Measurements from ENCODE around the gene ZNF554.

Gene ZNF554

DNA sequence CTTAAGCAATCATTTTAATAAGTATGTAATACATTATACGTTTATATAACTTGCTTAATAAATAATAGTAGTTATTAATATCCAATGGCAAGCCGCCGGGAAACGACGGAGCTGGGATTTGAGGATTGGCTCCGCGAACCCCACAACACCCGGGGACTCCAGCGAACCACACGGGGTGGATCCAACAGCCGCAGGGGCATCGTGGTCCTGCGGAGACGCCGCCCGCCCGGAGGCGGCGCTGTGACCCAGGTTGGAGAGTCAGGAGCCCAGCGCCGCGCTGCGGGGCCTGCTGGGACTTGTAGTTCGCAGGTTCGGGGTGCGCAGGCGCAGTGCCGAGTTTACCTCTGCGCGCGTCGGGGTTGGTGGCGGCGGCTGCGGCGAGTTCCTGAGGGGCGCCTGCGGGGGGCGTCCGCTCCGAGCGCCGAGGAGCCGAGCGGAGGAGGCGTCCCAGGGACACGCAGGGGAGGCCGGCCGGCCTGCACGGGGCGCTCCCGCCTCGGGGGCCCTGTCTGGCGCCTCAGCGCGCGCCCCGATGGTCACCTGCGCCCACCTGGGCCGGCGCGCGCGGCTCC lies at the start of gene ZNF554:
Gene ZNF554 (plus strand): TSS at position 329 of the 572 bp plus-strand sequence. CDS start 204 bp downstream, at position 533.
- peak; percentile 89 to 90 for DNase-seq

DNA sequence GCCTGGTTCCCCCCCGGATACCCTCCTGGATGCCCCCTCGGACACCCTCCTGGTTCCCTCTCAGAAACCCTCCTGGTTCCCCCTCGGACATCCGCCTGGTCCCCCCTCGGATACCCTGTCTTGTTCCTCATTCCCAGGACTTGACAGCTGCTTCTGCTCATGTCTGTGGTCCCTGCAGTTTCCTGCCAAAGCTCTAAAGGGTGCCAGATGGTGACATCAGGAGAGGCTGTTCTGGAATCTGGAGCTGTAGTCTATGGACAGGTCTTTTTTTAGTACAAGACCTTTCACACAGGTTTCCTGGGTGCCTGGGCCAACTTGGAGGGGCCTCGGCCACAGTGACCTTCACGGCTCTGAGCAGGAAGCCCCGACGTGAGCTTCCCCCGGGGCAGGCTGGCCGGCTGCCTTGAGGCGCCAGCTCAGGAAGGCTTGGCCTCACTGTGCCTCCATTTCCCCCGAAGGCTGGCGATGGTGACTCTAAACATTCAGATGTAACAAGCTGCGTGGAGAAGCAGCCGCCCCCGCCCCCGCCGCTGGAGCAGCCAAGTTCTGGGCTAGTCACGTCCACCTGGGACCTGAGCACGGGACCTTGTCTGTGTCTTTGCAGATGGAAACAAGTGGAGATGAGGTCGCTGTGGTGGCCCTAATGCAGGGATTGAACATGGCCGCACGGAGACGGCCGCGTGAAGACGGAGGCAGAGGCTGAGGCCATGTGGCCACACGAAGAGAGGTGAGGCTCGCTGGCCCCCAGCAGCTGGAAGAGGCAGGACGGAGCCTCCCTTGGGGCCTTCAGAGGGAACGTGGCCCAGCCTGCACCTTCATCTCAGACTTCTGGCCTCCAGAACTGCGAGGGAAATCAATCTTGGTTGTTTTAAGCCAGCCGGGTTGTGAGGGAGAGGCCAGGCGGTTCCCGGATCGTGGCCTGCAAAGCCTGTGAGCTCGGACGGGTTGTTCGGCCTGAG lies 49.3 kb upstream of the ZNF554 start:
- no peak for DNase-seq

DNA sequence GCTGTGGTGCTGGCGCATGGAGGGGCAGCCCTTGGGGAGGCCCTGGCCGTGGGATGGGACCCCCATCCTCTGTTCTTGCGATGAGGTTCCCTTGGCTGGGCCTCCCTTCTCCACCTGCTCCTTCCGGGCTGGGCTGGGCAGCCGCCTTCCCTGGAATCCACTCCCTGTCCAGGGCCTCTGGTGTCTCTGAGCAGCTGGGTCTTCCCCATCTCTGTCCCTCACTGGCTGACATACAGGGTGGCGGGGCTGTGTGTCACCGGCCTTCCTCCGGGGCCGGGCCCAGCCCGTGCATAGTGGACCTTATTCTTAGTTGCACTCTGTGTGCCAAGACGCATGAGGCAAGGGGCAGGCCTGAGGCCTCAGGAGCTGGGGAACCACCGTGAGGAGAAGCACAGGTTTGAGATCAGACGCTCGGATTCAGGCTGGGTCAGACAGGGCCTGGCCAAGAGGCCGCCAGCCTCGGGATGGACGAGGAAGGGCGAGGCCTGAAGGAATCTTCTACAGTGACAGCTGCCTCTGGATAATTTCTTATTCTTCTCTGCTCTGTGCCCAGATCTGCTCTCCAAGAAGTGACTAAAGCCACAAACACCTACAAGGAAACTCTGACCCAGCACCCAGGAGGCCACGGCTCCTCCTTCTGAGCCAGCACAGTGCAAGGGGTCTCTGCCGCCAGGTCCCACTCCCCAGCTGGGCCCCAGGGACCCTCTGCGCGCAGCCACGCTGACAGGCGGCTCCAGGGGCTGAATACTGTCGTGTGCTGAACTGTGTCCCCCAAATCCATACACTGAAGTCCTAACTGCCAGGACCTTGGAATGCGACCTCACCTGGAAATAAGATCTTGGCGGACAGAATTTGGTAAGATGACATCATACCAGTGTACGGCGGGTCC lies 47.6 kb upstream of the ZNF554 start:
- DNase-seq, result no peak

DNA sequence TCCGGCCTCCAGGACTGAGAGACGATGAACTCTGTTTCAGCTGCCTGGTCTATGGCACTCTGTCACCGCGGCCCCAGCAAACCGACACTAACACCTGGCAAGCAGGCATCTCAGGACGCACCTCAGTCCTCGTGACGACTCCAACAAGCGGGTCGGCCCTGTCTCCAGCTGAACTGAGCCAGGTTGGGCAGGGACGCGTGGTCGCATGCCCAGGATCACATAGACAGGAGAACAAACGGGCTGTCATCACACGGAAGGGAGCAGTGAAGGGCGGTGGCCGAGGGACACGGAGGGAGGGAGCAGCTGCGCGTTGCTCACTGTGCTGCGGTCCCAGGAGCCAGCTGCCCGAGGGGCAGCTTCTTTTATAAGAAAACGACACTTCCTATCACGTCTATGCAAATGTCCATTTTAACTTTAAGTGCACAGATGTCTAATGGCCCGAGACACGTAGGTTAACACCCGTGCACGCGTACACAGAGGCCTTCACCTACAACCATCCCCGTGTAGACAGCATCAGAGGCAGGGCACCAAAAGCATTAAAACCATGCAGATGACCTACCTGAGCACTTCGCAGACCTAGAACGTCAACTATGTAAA lies 45.5 kb upstream of the ZNF554 start:
- no peak for DNase-seq

DNA sequence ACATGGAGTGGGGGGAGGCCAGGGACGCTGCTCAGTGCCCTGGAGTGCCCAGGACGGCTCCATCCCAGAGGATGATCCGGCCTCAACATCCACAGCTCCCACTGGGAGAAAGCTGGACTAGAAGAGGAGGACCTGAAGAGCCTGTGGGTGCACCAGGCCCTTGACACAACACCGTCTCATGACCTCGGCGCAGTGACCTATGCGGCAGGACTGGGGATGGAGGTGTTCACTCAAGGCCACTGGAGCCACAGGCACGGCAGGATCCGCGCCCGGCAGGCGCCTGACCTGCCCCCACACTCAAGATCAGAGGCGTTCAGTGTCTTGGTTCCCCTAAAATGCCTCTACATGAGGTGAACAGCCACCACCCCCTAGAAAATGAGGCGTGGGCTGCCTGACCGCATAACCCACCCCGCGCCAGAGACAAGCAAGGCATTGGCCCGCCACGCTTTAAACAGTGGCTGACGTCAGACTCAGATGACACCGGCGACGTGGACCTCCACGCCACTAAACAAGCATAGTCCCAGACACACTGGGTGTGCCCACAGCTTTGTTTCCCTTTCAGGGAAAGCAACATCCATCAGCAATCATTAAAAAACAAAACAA lies 44.6 kb upstream of the ZNF554 start:
- DNase-seq, result no peak

DNA sequence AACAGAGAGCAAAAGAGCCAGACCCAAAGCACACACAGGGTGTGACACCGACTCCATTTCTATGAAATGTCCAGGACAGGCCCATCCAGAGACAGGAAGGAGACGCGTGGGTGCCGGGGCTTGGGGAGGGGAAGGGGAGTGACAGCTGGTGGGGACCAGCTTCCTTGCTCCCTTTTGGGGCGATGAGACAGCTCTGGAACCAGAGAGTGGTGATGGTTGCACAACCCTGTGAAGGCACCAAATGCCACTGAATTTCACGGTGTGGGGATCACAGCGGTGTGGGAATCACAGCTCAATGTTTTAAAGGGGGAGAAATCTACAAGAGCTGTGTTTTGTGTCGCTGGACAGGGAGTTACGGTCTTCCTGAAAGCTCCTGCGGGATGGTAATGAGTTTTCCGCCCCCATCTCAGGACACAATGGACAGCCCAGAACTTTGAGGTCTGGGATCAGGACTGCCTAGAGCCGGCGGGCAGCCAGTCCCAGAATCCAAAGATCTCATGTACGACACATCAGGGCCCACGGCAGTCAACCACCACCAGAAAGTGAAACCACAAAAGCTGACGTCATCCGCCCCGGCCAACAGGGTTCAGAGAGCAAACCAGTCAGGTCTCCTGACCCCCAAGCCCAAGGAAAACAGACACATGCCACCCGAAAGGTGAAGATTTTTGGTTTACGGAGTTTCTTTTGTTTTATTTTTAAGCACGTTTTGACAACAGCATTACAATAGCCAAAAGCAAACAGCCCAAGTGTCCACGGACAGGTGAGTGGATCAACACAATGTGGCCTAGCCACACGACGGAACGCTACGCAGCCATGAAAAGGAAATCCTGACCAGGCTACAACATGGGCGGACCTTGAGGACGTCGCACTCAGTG lies 43.9 kb upstream of the ZNF554 start:
- peak; percentile 48 for DNase-seq

DNA sequence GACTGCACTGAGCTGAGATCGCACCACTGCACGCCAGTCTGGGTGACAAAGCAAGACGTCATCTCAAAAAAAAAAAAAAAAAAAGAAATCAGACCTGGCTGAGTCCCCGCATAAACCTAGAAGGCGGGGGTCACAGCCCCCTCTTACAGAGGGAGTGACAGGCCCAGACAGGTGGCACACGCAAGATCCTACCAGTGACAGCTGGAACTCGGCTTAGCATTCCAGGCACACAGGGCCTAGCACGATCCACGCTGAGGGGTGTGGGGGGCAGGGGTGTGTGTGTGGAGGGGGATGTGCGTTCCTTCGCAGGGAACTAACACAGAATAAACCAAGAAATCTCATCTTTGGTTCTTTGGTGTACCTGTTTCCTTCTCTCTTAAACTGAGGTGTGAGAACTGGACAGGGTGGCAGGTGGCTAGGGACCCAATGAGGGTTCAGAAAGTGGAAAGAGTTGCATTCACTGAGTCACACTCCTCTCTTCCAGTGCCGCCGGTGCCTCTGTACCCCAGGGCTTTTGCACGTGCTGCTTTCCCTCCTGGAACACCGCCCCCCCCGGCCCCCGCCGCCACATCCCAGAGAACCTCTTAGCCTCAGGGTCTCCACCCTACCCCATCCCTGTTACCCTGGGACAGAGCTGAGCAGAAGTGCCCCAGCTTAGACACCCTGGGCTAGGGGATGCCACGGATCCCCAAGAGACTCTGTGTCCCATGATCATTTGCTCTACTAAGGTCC lies 41.5 kb upstream of the ZNF554 start:
- no peak for DNase-seq

DNA sequence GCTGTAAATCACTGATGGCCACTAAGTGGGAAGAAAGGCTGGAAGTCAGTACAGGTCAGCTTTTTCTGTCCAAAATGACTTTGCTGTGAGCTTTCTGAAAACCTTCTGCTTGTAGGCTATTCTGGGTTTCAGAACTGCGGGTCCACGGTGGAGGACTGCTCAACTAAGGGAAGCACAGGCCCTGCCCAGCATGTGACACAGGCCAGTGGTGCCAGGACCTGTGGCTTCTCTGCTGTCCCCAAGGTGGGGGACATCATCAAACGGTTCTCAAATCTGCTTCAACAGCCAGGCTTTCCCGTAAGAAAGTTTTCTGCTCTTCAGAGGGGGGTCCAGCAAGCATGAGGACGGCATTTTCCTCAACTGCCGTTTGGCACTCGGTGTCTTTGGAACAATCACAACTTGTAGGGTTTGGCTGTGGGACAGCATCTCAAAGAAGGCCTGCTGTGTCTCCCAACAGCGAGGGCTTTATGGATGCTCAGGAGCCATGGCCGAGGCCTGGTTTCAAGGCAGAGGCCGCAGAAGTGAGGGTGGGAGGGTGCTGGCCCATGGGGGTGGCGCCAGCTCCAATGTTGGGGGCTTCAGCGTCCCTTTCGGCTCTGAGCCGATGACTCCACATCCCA lies 40.4 kb upstream of the ZNF554 start:
- no peak for DNase-seq

DNA sequence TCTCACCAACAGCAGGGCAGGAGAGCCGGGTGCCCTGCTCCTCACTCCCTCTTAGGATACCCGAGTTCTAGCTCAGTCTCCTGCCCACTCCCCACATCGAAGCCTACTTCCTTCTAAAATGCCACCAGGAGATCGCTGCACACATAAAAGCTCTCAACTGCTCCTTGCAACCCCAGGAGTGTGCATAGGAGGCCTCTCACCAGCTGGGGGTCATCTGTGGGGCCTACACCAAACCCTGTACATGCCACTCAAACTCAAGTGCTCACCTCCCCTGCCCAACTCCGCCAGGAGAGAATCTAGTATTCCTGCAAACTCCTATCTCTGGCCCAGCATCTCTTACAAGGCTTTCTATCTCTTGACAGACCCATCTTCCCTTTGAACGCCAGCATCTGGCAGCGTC lies 39.4 kb upstream of the ZNF554 start:
- DNase-seq, result no peak

DNA sequence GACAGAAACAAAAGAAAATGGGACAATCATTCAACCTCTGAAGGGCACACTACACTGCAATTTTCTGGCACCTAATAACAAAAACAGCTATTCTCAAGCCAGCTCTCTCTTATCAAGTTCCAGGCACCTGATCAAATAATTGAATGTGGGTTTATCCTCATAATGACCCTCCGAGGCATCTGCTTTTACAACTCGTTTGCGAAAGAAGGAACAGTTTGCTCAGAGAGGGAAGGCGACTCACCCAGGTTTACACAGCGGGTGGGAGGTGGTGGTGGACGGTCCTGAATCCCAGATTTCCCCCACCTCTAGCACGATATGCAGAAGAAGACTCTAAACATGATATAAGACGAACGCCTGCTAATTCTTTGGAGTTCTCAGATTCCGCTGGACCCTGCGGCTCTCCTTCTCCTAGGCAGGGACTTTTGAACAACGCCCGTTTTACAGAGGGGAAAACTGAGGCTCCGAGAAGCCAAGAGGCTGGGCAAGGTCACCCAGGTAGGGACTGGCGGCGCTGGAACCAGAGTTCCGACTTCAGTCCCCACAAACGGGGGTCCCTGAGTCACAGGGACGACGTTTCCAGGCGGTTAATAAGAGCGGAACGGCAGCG lies 37.2 kb upstream of the ZNF554 start:
- no peak for DNase-seq

DNA sequence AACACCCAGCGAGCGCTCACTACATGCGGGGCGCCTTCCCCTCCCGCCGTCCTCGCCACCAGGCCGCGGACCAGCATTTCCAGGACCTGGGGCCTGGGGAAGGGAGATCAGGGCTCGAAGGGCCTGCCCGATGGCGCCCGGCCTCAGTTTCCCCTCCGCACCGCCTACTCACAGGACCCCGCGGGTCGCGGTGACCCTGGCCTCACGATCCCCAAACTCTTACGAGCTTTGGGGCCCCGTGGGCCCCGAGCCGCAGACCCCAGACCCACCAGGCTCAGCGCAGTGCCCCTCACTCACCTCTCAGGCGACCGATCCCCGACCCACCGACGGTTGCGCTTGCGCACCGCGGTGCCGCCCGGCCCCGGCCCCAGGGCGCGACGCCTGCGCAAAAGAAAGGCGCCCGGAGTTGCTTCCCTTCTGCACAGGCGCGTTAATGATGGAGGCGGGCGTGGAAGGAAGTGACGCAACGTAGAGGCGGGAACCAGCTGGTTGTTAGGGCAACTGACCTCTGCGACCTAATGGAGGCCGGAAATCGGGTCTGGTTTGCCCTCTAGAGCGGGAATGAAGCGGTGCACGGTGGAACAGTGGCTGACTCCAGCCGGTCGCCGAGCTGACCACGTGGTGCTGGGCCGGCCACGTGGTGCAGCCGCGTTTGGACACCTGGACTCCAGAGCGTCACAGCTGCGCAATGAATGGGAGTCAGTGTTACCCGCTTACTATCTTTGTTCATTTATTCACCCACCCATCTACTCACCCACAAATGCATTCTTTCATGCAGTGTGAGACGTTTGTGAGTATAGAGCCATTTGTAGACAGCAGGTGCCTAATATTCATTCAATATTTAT lies 36.5 kb upstream of the ZNF554 start, which contains the start of gene SGTA:
Gene SGTA (minus strand): TSS at position 338 of the 845 bp plus-strand sequence. CDS start 14,205 bp downstream, outside the sequence.
- peak; percentile 98 to 99 for DNase-seq

DNA sequence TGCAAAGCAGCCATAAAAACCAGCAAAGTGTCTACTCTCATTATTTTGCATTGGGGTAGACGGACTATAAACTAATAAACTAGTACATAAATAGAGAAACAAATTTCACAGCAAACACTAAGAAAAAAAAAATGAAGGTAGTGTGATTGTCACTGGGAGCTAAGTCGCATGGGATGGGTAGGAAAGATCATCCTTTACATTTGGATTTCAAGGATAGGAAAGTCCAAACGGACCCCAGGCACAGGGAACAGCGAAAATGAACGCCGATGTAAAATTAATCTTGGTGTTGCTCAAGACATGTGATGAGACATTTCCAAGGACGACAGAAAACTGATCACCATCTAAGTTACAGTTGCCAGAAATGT lies 35.9 kb upstream of the ZNF554 start:
- no peak for DNase-seq

DNA sequence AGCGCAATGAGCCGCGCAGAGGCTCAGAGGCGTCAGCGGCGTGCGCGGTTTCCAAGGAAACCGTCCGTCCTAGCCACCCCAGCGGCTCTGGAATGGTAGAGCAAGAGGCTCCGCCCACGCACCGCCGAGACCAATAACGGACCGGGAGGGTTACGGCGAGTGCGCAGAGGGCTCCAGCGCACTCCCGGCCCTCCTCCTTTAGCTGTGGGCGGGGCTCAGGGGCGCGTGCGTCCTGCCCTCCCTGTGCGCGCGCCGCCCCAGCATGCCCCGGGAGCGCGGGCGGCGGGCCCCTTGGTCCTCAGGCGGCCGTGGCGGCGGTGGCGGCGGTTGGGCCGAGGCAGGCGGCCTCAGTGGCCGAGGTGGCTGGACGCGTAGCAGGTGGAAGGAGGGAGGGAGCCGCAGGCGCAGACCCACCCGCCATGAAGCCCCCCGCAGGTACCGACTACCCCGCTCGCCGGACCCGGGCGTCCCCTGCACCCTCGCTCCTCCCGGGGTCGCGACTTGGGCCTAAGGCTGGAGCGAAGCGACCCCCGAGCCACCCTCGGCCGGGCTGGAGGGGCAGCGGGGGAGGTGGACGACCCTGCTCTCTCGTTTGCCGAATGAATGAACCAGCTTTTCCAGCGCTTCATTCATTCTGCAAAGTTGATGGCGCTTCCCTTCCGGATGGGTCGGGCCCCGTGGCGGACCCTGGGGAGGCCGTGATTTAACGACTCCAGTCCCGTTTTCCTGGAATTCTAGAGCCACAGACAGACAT lies 34.2 kb upstream of the ZNF554 start, which contains the start of gene THOP1:
Gene THOP1 (plus strand): TSS at position 260 of the 754 bp plus-strand sequence. CDS start 160 bp downstream, at position 420.
- peak; percentile 97 to 98 for DNase-seq

DNA sequence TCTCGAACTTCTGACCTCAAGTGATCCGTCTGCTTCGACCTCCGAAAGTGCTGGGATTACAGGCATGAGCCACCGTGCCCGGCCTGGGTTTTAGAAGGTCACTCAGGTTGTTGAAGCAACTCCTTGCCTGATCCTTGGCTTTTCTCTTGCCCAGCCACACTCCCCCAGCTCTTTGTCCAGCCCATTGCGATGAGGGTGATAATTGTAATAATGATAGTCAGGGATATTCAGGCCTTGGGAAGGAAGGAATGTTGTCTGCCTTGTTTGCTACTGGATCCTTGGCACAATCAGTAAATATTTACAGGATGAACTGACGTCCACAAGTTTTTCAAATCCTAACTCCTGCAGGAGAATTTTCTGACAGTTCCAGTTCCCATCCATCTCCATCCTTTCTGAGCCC lies 32.6 kb upstream of the ZNF554 start:
- no peak for DNase-seq

DNA sequence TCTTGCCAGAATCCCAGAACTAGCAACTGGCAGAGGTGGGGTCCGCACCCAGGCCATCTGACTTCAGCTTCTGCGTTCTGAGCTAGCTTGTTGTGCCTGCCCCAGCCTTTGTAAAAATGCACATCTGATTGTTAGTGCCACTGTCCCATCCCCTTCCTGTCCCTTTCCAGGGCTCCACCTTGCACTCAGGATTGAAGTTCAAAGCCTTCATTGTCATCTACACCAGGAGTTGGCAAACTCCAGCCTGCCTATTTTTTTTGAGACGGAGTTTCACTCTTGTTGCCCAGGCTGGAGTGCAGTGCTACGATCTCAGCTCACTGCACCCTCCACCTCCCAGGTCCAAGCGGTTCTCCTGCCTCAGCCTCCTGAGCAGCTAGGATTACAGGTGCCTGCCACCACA lies 31.4 kb upstream of the ZNF554 start:
- no peak for DNase-seq

DNA sequence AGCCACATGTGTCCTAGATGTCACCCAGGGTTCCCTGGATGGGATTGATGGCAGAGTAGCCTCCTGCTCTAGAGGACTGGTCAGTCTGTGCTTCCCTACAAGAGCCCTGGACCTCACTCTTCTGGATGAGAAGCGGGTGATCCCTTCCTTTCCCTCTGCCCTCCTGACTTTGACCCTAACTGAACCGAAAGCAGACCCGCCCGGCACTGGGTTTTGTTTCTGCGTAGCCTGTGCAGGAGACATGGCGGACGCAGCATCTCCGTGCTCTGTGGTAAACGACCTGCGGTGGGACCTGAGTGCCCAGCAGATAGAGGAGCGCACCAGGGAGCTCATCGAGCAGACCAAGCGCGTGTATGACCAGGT lies 29.5 kb upstream of the ZNF554 start:
- DNase-seq, result no peak

DNA sequence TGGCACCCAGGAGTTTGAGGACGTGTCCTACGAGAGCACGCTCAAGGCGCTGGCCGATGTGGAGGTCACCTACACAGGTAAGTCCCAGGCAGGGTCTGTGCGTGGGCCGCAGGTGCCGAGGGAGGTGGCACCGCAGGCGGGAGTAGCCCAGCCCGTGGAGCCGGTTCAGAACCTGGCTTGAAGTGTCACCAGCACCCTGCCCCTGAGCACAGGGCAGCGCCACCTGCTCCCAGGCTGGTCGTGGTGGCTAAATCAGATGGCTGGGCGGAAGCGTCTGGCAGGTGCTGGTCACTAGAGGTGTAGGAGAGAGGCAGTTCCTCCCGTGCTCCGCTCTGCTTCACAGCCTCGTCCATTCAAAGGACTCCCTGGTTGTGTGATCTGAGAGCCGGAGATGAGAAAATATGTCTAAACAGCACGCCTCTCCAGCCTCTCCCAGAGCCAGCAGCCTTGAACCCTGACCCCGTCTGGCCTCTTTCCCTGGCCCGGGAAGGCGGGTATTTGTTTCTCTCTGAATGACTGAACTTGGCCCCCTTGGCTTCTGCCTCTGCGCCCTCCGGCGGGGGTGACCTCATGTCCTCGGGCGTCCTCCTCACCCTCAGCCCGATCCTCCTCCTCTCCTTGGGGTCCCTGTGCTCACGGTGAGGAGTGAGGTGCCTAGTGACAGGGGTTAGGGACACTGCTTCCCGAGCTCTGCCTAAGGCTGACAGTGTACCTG lies 29.0 kb upstream of the ZNF554 start:
- no peak for DNase-seq
